Ovary (tissue), 3 donors: ENCODE results near the gene ZCRB1.

ENCODE experiments used
- EP300 ChIP-seq: sonication (generic); formaldehyde crosslinking; IDR thresholded peaks from one replicate; pipeline ENCODE4 v1.6.1; 2017; ENCODE audit warnings: antibody characterized with exemption
- TF ChIP-seq, protein P1 (sequence below), 3 donors: fragments of 450-650 bp in 2 of 3; fragments of 200-600 bp in 1 of 3; IDR thresholded peaks; one replicate each; pipeline versions ENCODE4 v1.5.1 to v1.8.0; 2016 to 2022; ENCODE audit warnings: antibody characterized with exemption in 3 of 3, mild to moderate bottlenecking in 1 of 3
- donor health status: DM: no; HTN: no; CAD: no.

DNA sequence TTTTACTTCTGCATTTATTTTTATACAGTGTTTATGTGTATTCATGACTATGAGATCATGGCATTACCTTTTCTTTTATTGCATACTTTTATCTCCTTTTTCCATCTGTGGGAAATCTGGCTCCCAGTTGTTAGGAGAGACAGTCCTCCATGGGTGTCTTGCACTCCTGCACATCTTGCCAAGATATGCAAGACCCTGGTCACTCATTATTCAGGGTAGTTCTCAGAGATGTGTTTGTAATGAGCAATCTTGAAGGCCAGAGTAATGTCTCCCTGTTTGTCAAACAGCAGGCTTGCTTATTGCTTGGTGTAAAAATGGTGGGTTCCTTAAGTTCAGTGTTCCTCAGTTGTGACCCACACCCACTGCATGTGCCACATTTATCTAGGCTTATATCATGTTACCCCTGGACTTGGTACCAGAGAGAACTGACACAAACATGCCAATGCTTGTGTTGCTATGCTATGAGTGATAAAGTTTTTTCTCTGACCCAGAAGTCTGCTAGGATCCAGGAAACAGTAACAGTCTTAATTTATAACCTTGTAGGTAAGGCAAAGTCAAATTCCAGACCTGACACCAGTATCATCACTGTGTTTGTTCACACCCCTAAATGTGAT, 36.9 kb upstream of the ZCRB1 start:
- TF ChIP-seq, protein P1, sequence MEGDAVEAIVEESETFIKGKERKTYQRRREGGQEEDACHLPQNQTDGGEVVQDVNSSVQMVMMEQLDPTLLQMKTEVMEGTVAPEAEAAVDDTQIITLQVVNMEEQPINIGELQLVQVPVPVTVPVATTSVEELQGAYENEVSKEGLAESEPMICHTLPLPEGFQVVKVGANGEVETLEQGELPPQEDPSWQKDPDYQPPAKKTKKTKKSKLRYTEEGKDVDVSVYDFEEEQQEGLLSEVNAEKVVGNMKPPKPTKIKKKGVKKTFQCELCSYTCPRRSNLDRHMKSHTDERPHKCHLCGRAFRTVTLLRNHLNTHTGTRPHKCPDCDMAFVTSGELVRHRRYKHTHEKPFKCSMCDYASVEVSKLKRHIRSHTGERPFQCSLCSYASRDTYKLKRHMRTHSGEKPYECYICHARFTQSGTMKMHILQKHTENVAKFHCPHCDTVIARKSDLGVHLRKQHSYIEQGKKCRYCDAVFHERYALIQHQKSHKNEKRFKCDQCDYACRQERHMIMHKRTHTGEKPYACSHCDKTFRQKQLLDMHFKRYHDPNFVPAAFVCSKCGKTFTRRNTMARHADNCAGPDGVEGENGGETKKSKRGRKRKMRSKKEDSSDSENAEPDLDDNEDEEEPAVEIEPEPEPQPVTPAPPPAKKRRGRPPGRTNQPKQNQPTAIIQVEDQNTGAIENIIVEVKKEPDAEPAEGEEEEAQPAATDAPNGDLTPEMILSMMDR (IDR thresholded peaks at IDR 0.05) = no peak
- TF ChIP-seq EP300 = no peak
